Osteocyte (in vitro differentiated cells): ENCODE results near the gene KLK13. TPM values are rescaled to one million over a fixed set of nuclear protein-coding genes. Genes with fewer than 3 reads are reported as not detected.

Experiments used
- DNase-seq: peaks from one replicate; pipeline ENCODE4 v3.0.0; 2021; ENCODE audit warnings: mixed read lengths; ENCODE audit not compliant: unreplicated experiment; ENCODE audit errors: extremely low spot score
- H3K27ac Mint-ChIP-seq: one replicate; pipeline ENCODE4 v1.8.0; 2021; ENCODE audit warnings: mild to moderate bottlenecking, mixed read lengths; ENCODE audit not compliant: unreplicated experiment
- H3K27me3 Mint-ChIP-seq: one replicate; pipeline ENCODE4 v1.8.0; 2021; ENCODE audit warnings: mixed read lengths; ENCODE audit not compliant: unreplicated experiment
- H3K36me3 Mint-ChIP-seq: one replicate; pipeline ENCODE4 v1.8.0; 2021; ENCODE audit warnings: mixed read lengths; ENCODE audit not compliant: unreplicated experiment
- H3K4me1 Mint-ChIP-seq: one replicate; pipeline ENCODE4 v1.8.0; 2021; ENCODE audit warnings: mixed read lengths; ENCODE audit not compliant: unreplicated experiment
- H3K4me3 Mint-ChIP-seq: one replicate; pipeline ENCODE4 v1.8.0; 2021; ENCODE audit warnings: mild to moderate bottlenecking, moderate library complexity, mixed read lengths; ENCODE audit not compliant: unreplicated experiment
- H3K9me3 Mint-ChIP-seq: one replicate; pipeline ENCODE4 v1.8.0; 2021; ENCODE audit warnings: mixed read lengths; ENCODE audit not compliant: unreplicated experiment
- CTCF ChIP-seq: fragments of 200-600 bp; sonication (generic); IDR thresholded peaks from 2 replicates; pipeline ENCODE4 v1.5.0; 2021; ENCODE audit warnings: antibody characterized with exemption, mild to moderate bottlenecking, moderate library complexity
- total RNA-seq: library from RNA; stranded (reverse); gene quantifications from 2 replicates; pipeline ENCODE4 v1.2.1, GENCODE V29; 2021

KLK13 gene
- total RNA-seq, 1 donor from 2014 or later, result not detected

- Mint-ChIP-seq H3K27me3 (peaks cover 29% of the 10 kb centered on the region), H3K27ac (no peak within 1 kb of the TSS)
Observed at GRCh38 chr19:51019544-51019925, 45.4 kb downstream of the KLK13 start, which contains the start of gene KLK10. Gene KLK10, minus strand, starts transcription at chr19:51019709. Its CDS starts 579 bp downstream, at chr19:51019130.

GRCh38 chr19:51018745-51019543 is 45.9 kb downstream of the KLK13 start:
- no peak overlapping the region for H3K4me3 Mint-ChIP-seq
- H3K36me3 Mint-ChIP-seq, result peaks cover 2% of the 10 kb centered on the region
- DNase-seq, result no peak
- H3K4me1 Mint-ChIP-seq, result peaks cover 6% of the 10 kb centered on the region
- H3K9me3 Mint-ChIP-seq, result no peaks in the 10 kb centered on the region
- H3K27me3 Mint-ChIP-seq, result peaks cover 29% of the 10 kb centered on the region
- no peak for TF ChIP-seq CTCF
- H3K27ac Mint-ChIP-seq, result no peak overlapping the region

More at GRCh38 chr19:51019544-51019925, 45.4 kb downstream of the KLK13 start, which contains the start of gene KLK10:
- Mint-ChIP-seq H3K4me3 (no peak within 1 kb of the TSS), H3K36me3 (peaks cover 2% of the 10 kb centered on the region), H3K4me1 (peaks cover 6% of the 10 kb centered on the region), H3K9me3 (no peaks in the 10 kb centered on the region)
- no peak for DNase-seq
- TF ChIP-seq CTCF, result no peak

GRCh38 chr19:51016798-51017683 is 47.9 kb downstream of the KLK13 start:
- no peak overlapping the region for H3K4me3 Mint-ChIP-seq
- no peak for DNase-seq
- H3K9me3 Mint-ChIP-seq, result no peaks in the 10 kb centered on the region
- H3K27me3 Mint-ChIP-seq, result peaks cover 29% of the 10 kb centered on the region
- H3K4me1 Mint-ChIP-seq, result peaks cover 6% of the 10 kb centered on the region
- H3K36me3 Mint-ChIP-seq, result peaks cover 2% of the 10 kb centered on the region
- TF ChIP-seq CTCF, result peak; percentile 29
- H3K27ac Mint-ChIP-seq, result no peak overlapping the region

- Mint-ChIP-seq H3K36me3 (peaks cover 2% of the 10 kb centered on the region), H3K9me3 (no peaks in the 10 kb centered on the region), H3K27me3 (peaks cover 29% of the 10 kb centered on the region), H3K4me1 (peaks cover 6% of the 10 kb centered on the region), H3K4me3 (no peak overlapping the region), H3K27ac (no peak overlapping the region)
- no peak for TF ChIP-seq CTCF
- no peak for DNase-seq
Observed at GRCh38 chr19:51015691-51016267, 49.1 kb downstream of the KLK13 start.
